Muscle of leg (tissue), 11 donors: ENCODE results near the gene TKFC. TPM values are rescaled to one million over a fixed set of nuclear protein-coding genes. Genes with fewer than 3 reads are reported as not detected.

ENCODE experiments used
- DNase-seq: peaks from one replicate; pipeline ENCODE4 v3.0.0; 2013
- H3K27ac ChIP-seq: one replicate; pipeline ENCODE4 v1.5.1; 2013; ENCODE audit warnings: mild to moderate bottlenecking, low read length, control low read depth
- H3K27me3 ChIP-seq: one replicate; pipeline ENCODE4 v1.6.1; 2013; ENCODE audit warnings: low read length; ENCODE audit not compliant: control insufficient read depth, insufficient read depth
- H3K36me3 ChIP-seq: one replicate; pipeline ENCODE4 v1.6.1; 2013; ENCODE audit warnings: low read length; ENCODE audit not compliant: control insufficient read depth, insufficient read depth
- H3K4me1 ChIP-seq: one replicate; pipeline ENCODE4 v1.6.1; 2013; ENCODE audit warnings: low read length; ENCODE audit not compliant: control insufficient read depth, insufficient read depth
- H3K4me3 ChIP-seq: one replicate; pipeline ENCODE4 v1.5.1; 2013; ENCODE audit warnings: low read length, control low read depth
- H3K9me3 ChIP-seq: replicated peaks from 2 replicates; pipeline ENCODE4 v1.6.1; 2013; ENCODE audit warnings: low read depth, low read length; ENCODE audit not compliant: control insufficient read depth
- WGBS: methylation state at CpG from one replicate; pipeline ENCODE4 v1.1.5; 2013; ENCODE audit warnings: missing lambda C conversion rate; ENCODE audit not compliant: insufficient coverage; 5-methylcytosine and 5-hydroxymethylcytosine counted together
- polyA plus RNA-seq, 8 donors: library from polyadenylated mRNA; unstranded; fragments of 120-200 nt; gene quantifications; one replicate each; pipeline versions ENCODE4 v1.2.1 to v1.2.3, GENCODE V29; 2013; ENCODE audit warnings: inconsistent platforms in 1 of 8, low replicate concordance in 1 of 8; ENCODE audit not compliant: insufficient read length in 8 of 8, insufficient read depth in 1 of 8
- total RNA-seq: library from RNA; stranded (reverse); fragments of 120-200 nt; gene quantifications from one replicate; pipeline ENCODE4 v1.2.4, GENCODE V29; 2013

Gene TKFC
- total and polyA plus RNA-seq, 9 donors, result 13.3 to 32.3 (median 18.2) TPM

- H3K9me3 ChIP-seq, result no peaks in the 10 kb centered on the region
- peak overlapping the region; percentile 61 for H3K4me3 ChIP-seq
- DNase-seq, result peak; percentile 32
- no peaks in the 10 kb centered on the region for H3K27me3 ChIP-seq
- peaks cover 19% of the 10 kb centered on the region for H3K4me1 ChIP-seq
- peak overlapping the region; percentile 99 for H3K27ac ChIP-seq
- H3K36me3 ChIP-seq, result peaks cover 41% of the 10 kb centered on the region
- 0% methylated on average over 9 of the region's 12 CpGs for WGBS
Measured at GRCh38 chr11:61362542-61362875, 29.5 kb downstream of the TKFC start.

- Histone ChIP-seq H3K36me3 (peaks cover 56% of the 10 kb centered on the region), H3K27me3 (no peaks in the 10 kb centered on the region), H3K9me3 (no peaks in the 10 kb centered on the region), H3K4me3 (no peak overlapping the region), H3K4me1 (peaks cover 16% of the 10 kb centered on the region), H3K27ac (no peak overlapping the region)
- DNase-seq, result no peak
- 94% methylated on average over 3 of the region's 5 CpGs for WGBS
Measured at GRCh38 chr11:61364012-61364675, 31.1 kb downstream of the TKFC start.

GRCh38 chr11:61367406-61367805 lies 34.4 kb downstream of the TKFC start:
- Histone ChIP-seq H3K27ac (no peak overlapping the region), H3K36me3 (peaks cover 73% of the 10 kb centered on the region), H3K4me3 (no peak overlapping the region), H3K4me1 (peaks cover 10% of the 10 kb centered on the region), H3K9me3 (no peaks in the 10 kb centered on the region), H3K27me3 (no peaks in the 10 kb centered on the region)
- DNase-seq, result no peak
- 93% methylated on average over 5 of the region's 6 CpGs for WGBS

- H3K27ac ChIP-seq, result no peak overlapping the region
- WGBS, result 94% methylated on average over 7 of the region's 7 CpGs
Measured at GRCh38 chr11:61368646-61369045, 35.6 kb downstream of the TKFC start.

GRCh38 chr11:61369372-61370348 lies 36.6 kb downstream of the TKFC start:
- peaks cover 63% of the 10 kb centered on the region for H3K36me3 ChIP-seq
- 84% methylated on average over 6 of the region's 9 CpGs for WGBS

More at GRCh38 chr11:61368646-61369045, 35.6 kb downstream of the TKFC start:
- no peak overlapping the region for H3K4me3 ChIP-seq
- H3K9me3 ChIP-seq, result no peaks in the 10 kb centered on the region
- no peak for DNase-seq
- H3K27me3 ChIP-seq, result no peaks in the 10 kb centered on the region
- H3K4me1 ChIP-seq, result no peaks in the 10 kb centered on the region
- peaks cover 73% of the 10 kb centered on the region for H3K36me3 ChIP-seq

GRCh38 chr11:61370349-61371005 lies 37.4 kb downstream of the TKFC start:
- WGBS, result 98% methylated on average over 6 of the region's 8 CpGs
- Histone ChIP-seq H3K9me3 (no peaks in the 10 kb centered on the region), H3K27me3 (no peaks in the 10 kb centered on the region), H3K27ac (no peak overlapping the region), H3K4me1 (no peaks in the 10 kb centered on the region), H3K4me3 (no peak overlapping the region), H3K36me3 (peaks cover 56% of the 10 kb centered on the region)
- no peak for DNase-seq

More at GRCh38 chr11:61369372-61370348, 36.6 kb downstream of the TKFC start:
- Histone ChIP-seq H3K9me3 (no peaks in the 10 kb centered on the region), H3K4me1 (no peaks in the 10 kb centered on the region), H3K4me3 (no peak overlapping the region), H3K27me3 (no peaks in the 10 kb centered on the region), H3K27ac (no peak overlapping the region)
- no peak for DNase-seq

GRCh38 chr11:61372659-61373420 lies 39.8 kb downstream of the TKFC start:
- Histone ChIP-seq H3K27ac (no peak overlapping the region), H3K4me1 (no peaks in the 10 kb centered on the region), H3K36me3 (peaks cover 35% of the 10 kb centered on the region), H3K9me3 (no peaks in the 10 kb centered on the region), H3K27me3 (no peaks in the 10 kb centered on the region), H3K4me3 (no peak overlapping the region)
- no peak for DNase-seq
- 100% methylated on average over 1 of the region's 8 CpGs for WGBS

GRCh38 chr11:61375761-61376108 lies 42.7 kb downstream of the TKFC start:
- H3K36me3 ChIP-seq, result peaks cover 7% of the 10 kb centered on the region
- H3K27me3 ChIP-seq, result no peaks in the 10 kb centered on the region
- 97% methylated on average over 4 of the region's 6 CpGs for WGBS
- no peak overlapping the region for H3K4me3 ChIP-seq
- H3K27ac ChIP-seq, result no peak overlapping the region
- no peak for DNase-seq
- no peaks in the 10 kb centered on the region for H3K4me1 ChIP-seq
- no peaks in the 10 kb centered on the region for H3K9me3 ChIP-seq

- Histone ChIP-seq H3K27ac (no peak overlapping the region), H3K27me3 (no peaks in the 10 kb centered on the region), H3K4me1 (no peaks in the 10 kb centered on the region), H3K9me3 (no peaks in the 10 kb centered on the region), H3K4me3 (no peak overlapping the region), H3K36me3 (peaks cover 6% of the 10 kb centered on the region)
- no peak for DNase-seq
- 73% methylated on average over 2 of the region's 6 CpGs for WGBS
Measured at GRCh38 chr11:61377461-61378160, 44.6 kb downstream of the TKFC start.
